Kidney (tissue), 14 donors: ENCODE data around the gene ROR1. TPM values are rescaled to one million over a fixed set of nuclear protein-coding genes. Genes with fewer than 3 reads are reported as not detected.

ENCODE experiments used
- DNase-seq, 5 donors: peaks; one replicate each; pipeline ENCODE4 v3.0.0-alpha.2; 2013 to 2020
- FAIRE-seq: peaks from 2 replicates; lab custom pipeline; 2012; peaks lifted over from hg19 to GRCh38; lab: Jason Lieb, UNC
- H3K27ac ChIP-seq, 2 donors: one replicate each; pipeline ENCODE4 v1.7.0; 2013; ENCODE audit warnings: low read depth in 2 of 2, low read length in 2 of 2, inconsistent platforms in 1 of 2
- H3K27me3 ChIP-seq: one replicate; pipeline ENCODE4 v1.7.1; 2013; ENCODE audit warnings: low read length, inconsistent platforms; ENCODE audit not compliant: control insufficient read depth, insufficient read depth
- H3K36me3 ChIP-seq, 3 donors: one replicate each; pipeline versions ENCODE4 v1.7.0 to v1.7.1; 2013; ENCODE audit warnings: low read length in 3 of 3, control low read depth in 1 of 3, inconsistent platforms in 1 of 3; ENCODE audit not compliant: insufficient read depth in 3 of 3, control insufficient read depth in 2 of 3
- H3K4me1 ChIP-seq, 3 donors: one replicate each; pipeline versions ENCODE4 v1.7.0 to v1.7.1; 2013; ENCODE audit warnings: low read length in 3 of 3, inconsistent platforms in 1 of 3, low read depth in 1 of 3; ENCODE audit not compliant: control insufficient read depth in 2 of 3, insufficient read depth in 2 of 3
- H3K4me3 ChIP-seq, 3 donors: one replicate each; pipeline versions ENCODE4 v1.7.0 to v1.8.1; 2013; ENCODE audit warnings: low read length in 3 of 3, control low read depth in 1 of 3, inconsistent platforms in 1 of 3
- H3K9ac ChIP-seq, 3 donors: one replicate each; pipeline versions ENCODE4 v1.7.0 to v1.7.1; 2013; ENCODE audit warnings: low read length in 3 of 3, control low read depth in 1 of 3, inconsistent platforms in 1 of 3
- H3K9me3 ChIP-seq, 3 donors: one replicate each; pipeline versions ENCODE4 v1.7.0 to v1.7.1; 2013; ENCODE audit warnings: low read length in 3 of 3, control low read depth in 1 of 3, inconsistent platforms in 1 of 3; ENCODE audit not compliant: control insufficient read depth in 2 of 3, insufficient read depth in 1 of 3
- intact Hi-C: fragments of 100-400 bp; cut with DNase I; formaldehyde crosslinking; loops from one replicate; pipeline ENCODE4 v1.11.1; 2022
- polyA plus RNA-seq: library from polyadenylated mRNA; stranded (reverse); fragments of 350-450 nt; fragmentation: Illumina TruSeq; extraction: RNeasy Lipid Tissue Mini Kit (QIAGEN cat#74804); gene quantifications from one replicate; pipeline ENCODE4 v1.2.3, GENCODE V29; 2014; ENCODE audit warnings: low read depth, low replicate concordance; ENCODE audit not compliant: insufficient read depth
- total RNA-seq: library from RNA; stranded (reverse); fragmentation: NEBNext Ultra II Directional; extraction: Animal tissue kit (Norgen Biotek cat#: 25700); gene quantifications from one replicate; pipeline ENCODE4 v1.2.1, GENCODE V29; 2021
- TF ChIP-seq, protein P1 (sequence below): IDR thresholded peaks from 3 replicates; pipeline ENCODE4 v1.5.1; 2012; ENCODE audit warnings: mild to moderate bottlenecking, moderate library complexity, borderline replicate concordance; ENCODE audit not compliant: insufficient read depth; ENCODE audit errors: extremely low read depth
- donor health status: control.
- donor health status: control.
- donor health status: control.
- donor health status: control.
- donor health status: control.
- donor health status: DM: yes; HTN: yes; CAD: no.
- donor health status: Normal renal cell carcinoma (clear cell type).

ROR1 gene
- total and polyA plus RNA-seq, 2 donors from 2014 or later = 0.77 to 8.0 TPM

- no peaks in the 10 kb centered on the region for H3K27me3 ChIP-seq
- TF ChIP-seq, protein P1, sequence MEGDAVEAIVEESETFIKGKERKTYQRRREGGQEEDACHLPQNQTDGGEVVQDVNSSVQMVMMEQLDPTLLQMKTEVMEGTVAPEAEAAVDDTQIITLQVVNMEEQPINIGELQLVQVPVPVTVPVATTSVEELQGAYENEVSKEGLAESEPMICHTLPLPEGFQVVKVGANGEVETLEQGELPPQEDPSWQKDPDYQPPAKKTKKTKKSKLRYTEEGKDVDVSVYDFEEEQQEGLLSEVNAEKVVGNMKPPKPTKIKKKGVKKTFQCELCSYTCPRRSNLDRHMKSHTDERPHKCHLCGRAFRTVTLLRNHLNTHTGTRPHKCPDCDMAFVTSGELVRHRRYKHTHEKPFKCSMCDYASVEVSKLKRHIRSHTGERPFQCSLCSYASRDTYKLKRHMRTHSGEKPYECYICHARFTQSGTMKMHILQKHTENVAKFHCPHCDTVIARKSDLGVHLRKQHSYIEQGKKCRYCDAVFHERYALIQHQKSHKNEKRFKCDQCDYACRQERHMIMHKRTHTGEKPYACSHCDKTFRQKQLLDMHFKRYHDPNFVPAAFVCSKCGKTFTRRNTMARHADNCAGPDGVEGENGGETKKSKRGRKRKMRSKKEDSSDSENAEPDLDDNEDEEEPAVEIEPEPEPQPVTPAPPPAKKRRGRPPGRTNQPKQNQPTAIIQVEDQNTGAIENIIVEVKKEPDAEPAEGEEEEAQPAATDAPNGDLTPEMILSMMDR = no peak
- FAIRE-seq (no peak), DNase-seq (no peak)
- H3K27ac ChIP-seq = no peak overlapping the region
- no peaks in the 10 kb centered on the region for H3K4me1 ChIP-seq
- H3K9ac ChIP-seq = no peak overlapping the region
- H3K36me3 ChIP-seq = no peaks in the 10 kb centered on the region
- H3K9me3 ChIP-seq = no peaks in the 10 kb centered on the region
- intact Hi-C loops = no loop called here
- no peak overlapping the region for H3K4me3 ChIP-seq
Measured at GRCh38 chr1:63921359-63921758, 147.5 kb downstream of the ROR1 start.

DNA sequence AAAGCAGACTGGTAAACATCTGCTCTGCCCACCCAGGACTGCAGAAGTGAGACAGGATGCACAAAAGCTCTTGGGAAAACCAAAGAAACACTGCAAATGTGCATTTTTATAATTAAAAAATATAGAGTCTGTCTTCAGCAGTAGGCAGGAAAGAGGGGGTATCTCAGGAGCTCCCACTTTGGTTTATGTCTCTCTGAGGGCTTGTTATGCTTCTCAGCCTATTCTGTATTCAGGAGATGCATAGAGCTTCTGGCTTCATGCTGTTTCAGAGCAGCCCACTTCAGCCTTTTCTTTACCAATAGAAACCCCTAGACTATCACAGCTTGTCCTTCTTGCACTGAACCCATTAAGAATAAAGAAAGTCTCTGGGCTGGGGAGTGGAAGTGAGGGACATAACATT is 148.0 kb downstream of the ROR1 start:
- H3K4me1 ChIP-seq = no peaks in the 10 kb centered on the region
- H3K27me3 ChIP-seq = no peaks in the 10 kb centered on the region
- no peak overlapping the region for H3K4me3 ChIP-seq
- FAIRE-seq (no peak), DNase-seq (no peak)
- no peak overlapping the region for H3K9ac ChIP-seq
- TF ChIP-seq, protein P1 = no peak
- no peaks in the 10 kb centered on the region for H3K9me3 ChIP-seq
- H3K27ac ChIP-seq = no peak overlapping the region
- intact Hi-C loops = no loop called here
- no peaks in the 10 kb centered on the region for H3K36me3 ChIP-seq

GRCh38 chr1:63922848-63923247 is 149.0 kb downstream of the ROR1 start:
- TF ChIP-seq, protein P1 = no peak
- DNase-seq = no peak
- H3K27me3 ChIP-seq = no peaks in the 10 kb centered on the region
- no peak overlapping the region for H3K4me3 ChIP-seq
- intact Hi-C loops = no loop called here
- no peak overlapping the region for H3K9ac ChIP-seq
- no peak overlapping the region for H3K27ac ChIP-seq
- no peaks in the 10 kb centered on the region for H3K36me3 ChIP-seq
- no peak for FAIRE-seq
- no peaks in the 10 kb centered on the region for H3K4me1 ChIP-seq
- no peaks in the 10 kb centered on the region for H3K9me3 ChIP-seq

- DNase-seq (no peak), FAIRE-seq (no peak)
- H3K9me3 ChIP-seq = no peaks in the 10 kb centered on the region
- no peaks in the 10 kb centered on the region for H3K36me3 ChIP-seq
- H3K27ac ChIP-seq = no peak overlapping the region
- no peak overlapping the region for H3K4me3 ChIP-seq
- intact Hi-C loops = no loop called here
- H3K9ac ChIP-seq = no peak overlapping the region
- TF ChIP-seq, protein P1 = no peak
- H3K27me3 ChIP-seq = no peaks in the 10 kb centered on the region
- H3K4me1 ChIP-seq = no peaks in the 10 kb centered on the region
Measured at GRCh38 chr1:63923302-63923701, 149.5 kb downstream of the ROR1 start.
